GM12873 (cell line): ENCODE results near the gene KCNIP4.

Experiments
- CTCF ChIP-seq: IDR thresholded peaks from 2 replicates; pipeline ENCODE4 v1.5.1; 2012; ENCODE audit warnings: low read depth, mild to moderate bottlenecking, moderate library complexity, low read length, control low read depth; ENCODE audit not compliant: insufficient read depth; ENCODE audit errors: missing control alignments

KCNIP4 gene

GRCh38 chr4:21045119-21045518 lies 903.5 kb downstream of the KCNIP4 start:
- TF ChIP-seq CTCF, result no peak

- no peak for TF ChIP-seq CTCF
Measured at GRCh38 chr4:21041708-21042107, 906.9 kb downstream of the KCNIP4 start.

GRCh38 chr4:21034728-21035127 lies 913.8 kb downstream of the KCNIP4 start:
- TF ChIP-seq CTCF, result no peak

- TF ChIP-seq CTCF, result no peak
Measured at GRCh38 chr4:21032089-21032645, 916.4 kb downstream of the KCNIP4 start.

GRCh38 chr4:21018817-21019216 lies 929.8 kb downstream of the KCNIP4 start:
- TF ChIP-seq CTCF, result no peak

GRCh38 chr4:21013501-21013900 lies 935.1 kb downstream of the KCNIP4 start:
- TF ChIP-seq CTCF, result no peak

- TF ChIP-seq CTCF, result no peak
Measured at GRCh38 chr4:21012851-21013331, 935.7 kb downstream of the KCNIP4 start.
